CD4-positive, alpha-beta T cell treated with Interleukin-17A for 1 hour (primary cell): Measurements from ENCODE around the gene C2CD4C.

Experiments
- DNase-seq: peaks from one replicate; pipeline ENCODE4 v3.0.0-alpha.2; 2020

The C2CD4C gene

DNA sequence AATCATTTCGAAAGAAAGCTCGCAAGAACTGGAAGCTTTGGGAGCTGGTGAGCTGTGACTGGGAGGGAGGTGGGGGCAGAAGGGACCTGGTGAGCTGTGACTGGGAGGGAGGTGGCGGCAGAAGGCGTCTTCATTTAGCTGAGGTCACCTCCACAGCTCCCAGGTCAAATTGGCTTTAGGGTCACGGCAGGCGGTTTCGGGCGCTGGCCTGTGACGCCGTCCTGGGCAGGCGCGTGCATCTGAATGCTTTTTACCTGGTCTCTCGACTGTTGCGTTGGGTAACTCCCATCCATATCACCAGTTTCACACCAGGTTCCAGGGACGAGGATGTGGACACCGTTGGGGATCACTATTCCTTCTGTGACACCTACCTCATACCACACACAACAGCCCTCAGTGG, 29.2 kb downstream of the C2CD4C start:
- DNase-seq: no peak

GRCh38 chr19:378706-379105, 30.2 kb downstream of the C2CD4C start:
- no peak for DNase-seq

- no peak for DNase-seq
These were observed 31.0 kb downstream of the C2CD4C start for GRCh38 chr19:377801-378581.

DNA sequence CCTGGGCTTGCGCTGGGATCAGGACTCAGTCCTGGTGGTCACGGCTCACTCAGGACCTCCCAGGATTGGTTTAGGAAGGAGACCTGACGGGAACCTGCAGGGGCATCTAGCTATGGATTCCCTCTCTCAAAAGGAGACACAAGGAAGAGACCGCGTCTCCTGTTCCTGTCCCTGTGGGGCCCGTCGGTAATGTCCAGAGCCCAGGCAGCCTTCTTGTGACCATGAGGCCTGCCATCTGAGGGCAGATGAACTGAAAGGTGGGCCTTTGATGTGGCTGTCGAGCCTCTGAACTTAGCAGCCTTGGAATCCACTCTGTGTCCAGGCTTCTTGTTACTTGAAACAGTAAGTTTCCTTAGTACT, 32.9 kb downstream of the C2CD4C start:
- no peak for DNase-seq

DNA sequence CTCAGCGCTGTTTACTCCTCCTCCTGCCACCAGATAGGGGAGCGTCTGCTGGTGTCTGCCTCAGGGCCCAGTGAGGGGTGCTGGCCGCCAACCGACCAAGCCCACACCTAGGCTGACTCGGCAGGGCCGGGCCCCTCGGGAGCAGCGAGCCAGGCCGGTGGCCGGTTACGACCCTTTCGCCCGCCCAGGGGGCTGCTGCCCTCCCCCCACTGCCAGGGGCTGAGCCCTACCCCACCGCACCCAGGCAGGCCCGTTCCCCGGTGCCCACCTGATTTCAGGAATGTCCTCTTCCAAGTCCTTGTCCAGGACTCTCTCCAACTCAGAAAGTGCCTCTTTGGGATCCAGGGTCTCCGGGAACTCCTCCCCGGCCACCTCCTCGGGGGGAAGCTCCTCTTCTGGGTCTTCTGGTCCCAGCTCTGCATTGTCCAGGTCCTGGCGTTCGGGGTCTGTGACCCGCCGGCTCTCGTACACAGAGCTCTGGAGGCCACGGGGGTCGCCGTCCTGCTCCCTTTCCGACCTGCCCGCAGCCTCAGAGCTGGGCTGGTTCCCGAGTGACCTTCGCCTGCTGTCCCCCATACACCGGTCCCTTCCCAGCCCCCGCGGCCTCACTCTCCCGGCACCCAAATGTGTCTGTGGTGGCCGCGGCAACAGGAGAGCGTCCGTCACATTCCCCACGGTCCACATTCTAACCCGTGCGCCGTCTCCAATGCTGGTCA, 33.4 kb downstream of the C2CD4C start:
- DNase-seq: no peak

GRCh38 chr19:374886-375235, 34.1 kb downstream of the C2CD4C start:
- DNase-seq: no peak

- no peak for DNase-seq
These were observed 34.6 kb downstream of the C2CD4C start for GRCh38 chr19:374183-374885.

DNA sequence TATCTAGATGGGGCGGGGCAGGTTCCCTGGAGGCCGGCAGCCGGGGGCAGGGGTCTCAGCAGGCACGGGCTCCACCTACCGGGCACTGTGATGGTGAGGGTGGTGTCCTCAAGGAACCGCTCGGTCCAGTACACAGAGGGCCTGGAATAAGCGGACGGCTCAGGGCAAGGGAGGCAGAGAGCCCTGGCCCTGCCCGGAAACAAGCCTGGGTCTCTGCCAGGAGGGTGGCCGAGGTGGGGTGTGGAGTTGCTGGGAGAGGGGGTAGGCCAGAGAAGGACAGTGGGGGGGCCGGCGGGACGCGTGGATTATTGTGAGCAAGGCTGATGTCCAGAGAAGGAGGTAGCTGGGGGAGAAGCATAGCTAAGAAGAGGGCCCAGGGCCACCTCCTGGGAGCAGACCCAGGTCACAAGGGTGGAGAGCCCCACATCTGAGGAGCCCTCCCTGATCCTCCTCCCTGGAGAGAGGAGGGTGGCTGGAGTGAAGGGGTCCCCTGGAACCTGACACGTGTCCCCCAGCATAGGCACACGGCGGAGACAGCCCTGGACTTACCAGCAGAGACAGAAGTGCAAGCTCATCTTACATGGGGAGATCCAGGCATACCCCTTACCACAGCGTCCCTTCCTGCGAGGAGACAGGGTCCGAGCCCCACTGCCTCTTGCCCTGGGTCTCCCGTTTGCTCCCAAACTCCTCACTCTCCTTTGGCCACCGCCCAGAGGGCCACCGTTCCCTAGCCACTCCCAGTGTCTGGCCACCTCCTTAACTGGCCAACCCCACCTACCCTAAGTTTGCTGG, 35.4 kb downstream of the C2CD4C start:
- DNase-seq: no peak

DNA sequence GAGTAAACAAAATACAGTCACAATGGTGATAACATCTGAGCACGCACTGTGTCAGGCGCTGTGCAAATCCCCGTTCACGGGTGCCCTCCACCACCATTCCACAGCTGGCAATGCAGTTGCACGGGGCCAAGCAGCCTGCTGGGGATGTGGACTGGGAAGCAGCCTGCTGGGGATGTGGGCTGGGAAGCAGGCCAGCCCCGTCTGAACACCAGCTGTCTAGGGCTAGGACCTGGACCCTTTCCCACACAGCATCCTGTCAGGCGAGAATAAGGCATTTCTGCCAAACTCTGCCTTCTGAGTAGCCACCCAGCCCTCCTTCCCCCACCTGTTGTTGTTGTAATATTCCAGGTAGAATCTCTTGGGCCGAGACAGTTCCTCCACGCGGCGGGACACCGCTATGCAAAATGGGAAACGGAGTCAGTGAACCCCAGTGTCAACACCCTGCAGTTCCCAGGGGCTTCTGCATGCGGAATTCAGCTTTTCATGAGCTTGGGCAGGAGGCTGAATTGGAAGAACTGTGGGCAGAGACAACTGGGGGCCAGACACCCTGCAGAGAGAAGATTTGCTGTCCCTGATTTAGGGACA, 36.5 kb downstream of the C2CD4C start:
- DNase-seq: no peak

GRCh38 chr19:371501-372168, 37.3 kb downstream of the C2CD4C start:
- no peak for DNase-seq

GRCh38 chr19:370641-371330, 38.2 kb downstream of the C2CD4C start:
- no peak for DNase-seq

GRCh38 chr19:369876-370275, 39.1 kb downstream of the C2CD4C start:
- DNase-seq: no peak

DNA sequence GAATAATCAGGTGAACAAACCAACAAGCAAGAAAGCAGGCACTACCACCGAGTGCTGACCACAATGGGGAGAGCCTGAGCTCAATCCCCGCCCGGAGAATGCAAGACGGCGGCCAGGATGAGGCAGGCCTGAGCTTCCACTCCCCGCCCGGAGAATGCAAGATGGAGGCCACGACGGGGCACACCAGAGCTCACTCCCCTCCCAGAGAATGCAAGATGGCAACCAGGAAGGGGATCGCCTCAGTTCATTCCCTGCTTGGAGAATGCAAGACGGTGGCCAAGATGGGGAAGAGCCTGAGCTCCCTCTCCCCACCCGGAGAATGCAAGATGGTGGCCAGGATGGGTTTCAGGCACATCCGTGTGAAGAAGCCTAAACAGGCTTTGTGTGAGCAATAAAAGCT, 39.7 kb downstream of the C2CD4C start:
- DNase-seq: no peak

DNA sequence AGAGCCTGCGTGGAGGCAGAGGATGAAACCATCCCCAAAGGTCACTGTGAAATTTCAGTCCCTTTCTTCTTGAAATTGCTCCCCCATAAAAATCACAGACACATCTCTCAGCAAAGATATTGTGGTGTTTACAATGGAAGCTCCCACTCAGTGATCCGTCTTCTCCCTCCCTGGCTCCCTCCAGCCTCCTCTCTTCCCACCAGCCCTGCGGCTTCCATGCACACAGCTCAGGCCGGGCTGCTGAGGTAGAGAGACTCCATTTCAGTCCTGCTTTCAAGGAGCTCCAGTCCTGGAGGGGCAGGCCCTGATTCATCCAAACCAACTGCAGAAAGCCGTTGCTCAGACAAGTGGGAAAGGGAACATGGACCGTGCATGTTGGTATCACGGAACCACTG, 40.3 kb downstream of the C2CD4C start:
- no peak for DNase-seq

DNA sequence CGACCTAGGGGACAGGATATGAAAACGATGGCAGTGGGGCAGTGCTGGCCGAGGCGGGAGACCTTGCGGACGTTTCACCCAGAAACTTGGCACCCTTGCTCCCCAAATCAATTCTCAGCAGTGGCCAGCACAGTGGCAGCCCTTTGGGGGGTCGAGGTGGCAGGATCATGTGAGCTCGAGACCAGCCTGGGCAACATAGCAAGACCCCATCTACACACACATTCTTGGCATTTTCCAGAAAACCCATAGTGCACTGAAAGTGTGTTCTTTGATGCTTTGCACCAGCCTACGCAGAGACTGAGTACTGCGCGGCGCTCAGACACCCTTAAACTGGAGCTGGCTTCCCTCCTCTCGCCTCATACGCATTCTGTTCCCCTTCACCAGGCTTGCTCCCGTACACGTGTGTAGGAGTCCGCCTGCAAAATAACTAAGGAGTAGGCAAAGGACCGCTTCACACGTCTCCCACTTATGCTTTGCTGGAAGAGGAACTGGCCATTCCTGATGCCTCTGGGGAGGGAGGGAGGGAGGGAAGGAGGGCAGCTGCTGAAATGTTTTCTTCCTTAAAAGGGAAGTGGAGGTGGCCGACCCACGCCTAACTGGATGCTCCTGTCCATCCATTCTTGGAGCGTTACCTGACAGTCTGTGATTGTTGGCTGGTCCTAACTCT, 40.9 kb downstream of the C2CD4C start:
- no peak for DNase-seq

DNA sequence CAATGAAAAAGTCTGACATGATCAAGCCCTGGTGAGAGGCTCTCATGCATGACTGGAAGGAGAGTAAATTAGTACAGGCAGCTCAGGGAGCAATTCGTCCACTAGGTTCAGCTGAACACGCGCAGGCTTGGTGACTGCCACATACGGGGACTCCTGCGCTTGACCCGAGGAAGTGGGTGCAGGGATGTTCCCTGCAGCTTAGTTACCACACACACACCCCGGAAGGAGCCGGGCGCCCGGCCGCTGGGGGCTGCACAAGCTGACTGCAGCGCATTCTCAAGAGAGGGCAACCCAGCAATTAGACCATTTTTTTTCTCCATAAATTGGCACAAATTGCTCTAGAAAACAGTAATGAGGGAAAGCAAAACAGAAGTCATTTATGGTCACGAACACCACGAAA, 41.4 kb downstream of the C2CD4C start:
- DNase-seq: no peak

- no peak for DNase-seq
These were observed 42.0 kb downstream of the C2CD4C start for GRCh38 chr19:366951-367350.

GRCh38 chr19:366205-366783, 42.7 kb downstream of the C2CD4C start:
- DNase-seq: no peak

GRCh38 chr19:364496-365287, 44.3 kb downstream of the C2CD4C start:
- DNase-seq: no peak

DNA sequence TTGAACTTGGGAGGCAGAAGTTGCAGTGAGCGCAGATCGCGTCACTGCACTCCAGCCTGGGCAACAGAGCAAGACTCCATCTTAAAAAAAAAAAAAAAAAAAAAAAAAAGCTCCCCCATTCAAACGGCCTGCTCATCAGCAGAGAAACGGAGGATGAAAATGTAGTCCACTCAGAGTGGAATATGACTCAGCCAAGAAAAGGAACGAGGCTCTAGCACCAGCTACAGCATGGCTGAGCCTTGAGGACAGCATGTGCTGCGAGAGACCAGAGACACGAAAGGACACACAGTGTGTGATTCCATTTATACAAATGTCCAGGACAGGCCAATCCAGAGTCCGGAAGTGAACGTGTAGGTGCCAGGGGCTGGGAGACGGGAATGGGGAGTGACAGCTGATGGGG, 46.3 kb downstream of the C2CD4C start:
- DNase-seq: no peak
